Measurements from ENCODE around the gene SCD5.

The SCD5 gene

GRCh38 chr4:82765134-82765533 lies 33.5 kb downstream of the SCD5 start:
- CTCF ChIA-PET = no interaction called here
- DNase-seq (ENCODE audit: extremely low spot score) = no peak
- POLR2A ChIA-PET = no interaction called here
- TF ChIP-seq PKNOX1 (IDR thresholded peaks at IDR 0.05) (no peak), SP1 (IDR thresholded peaks at IDR 0.05) (no peak), FOXK2 (IDR thresholded peaks at IDR 0.05) (no peak), LEF1 (IDR thresholded peaks at IDR 0.05; ENCODE audit: borderline replicate concordance) (no peak), HDGF (IDR thresholded peaks at IDR 0.05; ENCODE audit: borderline replicate concordance) (no peak), TARDBP (IDR thresholded peaks at IDR 0.05) (no peak), FOXA1 (IDR thresholded peaks at IDR 0.05) (no peak), SUZ12 (IDR thresholded peaks at IDR 0.05) (no peak), FOXM1 (IDR thresholded peaks at IDR 0.05; ENCODE audit: borderline replicate concordance) (no peak)

DNA sequence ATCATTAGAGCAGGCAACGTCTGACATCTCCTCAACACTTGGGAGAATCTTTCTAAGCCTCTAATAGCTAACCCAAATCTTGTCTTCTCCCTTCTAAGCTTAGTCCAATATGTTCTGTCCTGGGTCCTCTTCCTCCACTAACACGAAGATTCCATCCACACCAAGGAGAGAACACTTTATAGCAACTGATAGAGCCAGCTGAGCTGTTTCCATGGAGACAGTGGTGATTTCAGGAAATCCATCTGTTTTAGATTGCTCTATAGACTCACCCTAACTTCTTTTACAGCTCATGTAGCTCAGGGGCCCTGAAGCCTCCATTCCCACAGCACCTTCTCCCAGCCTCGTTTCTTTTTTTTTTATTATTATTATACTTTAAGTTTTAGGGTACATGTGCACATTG lies 37.4 kb downstream of the SCD5 start:
- POLR2A ChIA-PET = no interaction called here
- TF ChIP-seq CTBP1 (IDR thresholded peaks at IDR 0.05; ENCODE audit: borderline replicate concordance) = no peak
- no peak for TF ChIP-seq BHLHE40 (IDR thresholded peaks at IDR 0.05; ENCODE audit: borderline replicate concordance)
- TF ChIP-seq SUZ12 (IDR thresholded peaks at IDR 0.05) = no peak
- TF ChIP-seq PKNOX1 (IDR thresholded peaks at IDR 0.05) = no peak
- TF ChIP-seq FOXM1 (IDR thresholded peaks at IDR 0.05; ENCODE audit: borderline replicate concordance) = no peak
- TF ChIP-seq L3MBTL2 (conservative IDR thresholded peaks at IDR 0.05) = no peak
- TF ChIP-seq ELF4 (IDR thresholded peaks at IDR 0.05) = no peak
- no peak for TF ChIP-seq ZNF384 (IDR thresholded peaks at IDR 0.05)
- TF ChIP-seq FOXK2 (IDR thresholded peaks at IDR 0.05) = no peak
- TF ChIP-seq ARNT (IDR thresholded peaks at IDR 0.05) = no peak
- TF ChIP-seq FOXA1 (IDR thresholded peaks at IDR 0.05) = no peak
- CTCF ChIA-PET = no interaction called here
- no peak for DNase-seq (ENCODE audit: extremely low spot score)

- DNase-seq (ENCODE audit: extremely low spot score) = no peak
- ChIA-PET CTCF (no interaction called here), POLR2A (no interaction called here)
- no peak for TF ChIP-seq SP1 (IDR thresholded peaks at IDR 0.05)
These were observed 39.6 kb downstream of the SCD5 start for GRCh38 chr4:82758701-82759685.

- ChIA-PET POLR2A (no interaction called here), CTCF (no interaction called here)
- DNase-seq (ENCODE audit: extremely low spot score) = no peak
- TF ChIP-seq NFRKB (IDR thresholded peaks at IDR 0.05) (no peak), TARDBP (IDR thresholded peaks at IDR 0.05) (no peak), BHLHE40 (IDR thresholded peaks at IDR 0.05; ENCODE audit: borderline replicate concordance) (no peak), ARNT (IDR thresholded peaks at IDR 0.05) (no peak), L3MBTL2 (conservative IDR thresholded peaks at IDR 0.05) (no peak), SUZ12 (IDR thresholded peaks at IDR 0.05) (no peak), ZNF384 (IDR thresholded peaks at IDR 0.05) (no peak), FOXK2 (IDR thresholded peaks at IDR 0.05) (no peak), HDGF (IDR thresholded peaks at IDR 0.05; ENCODE audit: borderline replicate concordance) (no peak), FOXM1 (IDR thresholded peaks at IDR 0.05; ENCODE audit: borderline replicate concordance) (no peak), CTBP1 (IDR thresholded peaks at IDR 0.05; ENCODE audit: borderline replicate concordance) (no peak), ELF4 (IDR thresholded peaks at IDR 0.05) (no peak), LEF1 (IDR thresholded peaks at IDR 0.05; ENCODE audit: borderline replicate concordance) (no peak), FOXA1 (IDR thresholded peaks at IDR 0.05) (no peak), PKNOX1 (IDR thresholded peaks at IDR 0.05) (no peak), SP1 (IDR thresholded peaks at IDR 0.05) (no peak)
These were observed 42.5 kb downstream of the SCD5 start for GRCh38 chr4:82756061-82756460.

- TF ChIP-seq BHLHE40 (IDR thresholded peaks at IDR 0.05; ENCODE audit: borderline replicate concordance) (no peak), PKNOX1 (IDR thresholded peaks at IDR 0.05) (no peak)
- ChIA-PET POLR2A (no interaction called here), CTCF (no interaction called here)
- DNase-seq (ENCODE audit: extremely low spot score) = no peak
These were observed 42.9 kb downstream of the SCD5 start for GRCh38 chr4:82755650-82756049.

DNA sequence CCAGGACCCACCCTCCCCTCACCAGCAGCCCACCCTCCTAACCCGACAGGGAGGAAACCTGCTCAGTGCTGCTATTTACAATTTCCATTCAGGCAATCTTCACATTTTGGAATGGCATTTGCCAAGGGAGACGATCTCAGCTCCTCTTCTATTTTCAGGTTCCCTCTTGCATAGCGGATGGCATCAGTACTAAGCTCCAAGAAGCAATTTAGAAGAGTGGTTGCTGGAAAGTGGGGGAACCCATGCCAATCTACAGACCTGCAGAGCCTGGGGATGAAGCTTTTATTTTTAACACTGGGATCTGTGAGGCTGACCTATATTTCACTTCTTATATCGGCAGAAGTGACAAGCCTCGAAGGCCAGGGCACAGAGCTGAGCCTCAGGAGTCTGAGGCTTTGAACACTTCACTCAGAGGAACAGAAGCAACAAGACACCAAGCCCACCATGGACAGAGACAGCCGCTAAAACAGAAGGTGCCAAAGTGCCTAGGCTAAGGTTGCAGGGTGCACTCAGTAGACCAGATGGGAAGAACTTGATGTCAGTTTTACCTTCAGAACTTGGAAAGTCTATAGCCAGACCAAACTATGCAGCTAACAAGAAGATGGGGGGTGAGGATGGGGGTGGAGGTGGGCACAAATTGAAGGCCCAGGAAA lies 44.0 kb downstream of the SCD5 start:
- TF ChIP-seq BHLHE40 (IDR thresholded peaks at IDR 0.05; ENCODE audit: borderline replicate concordance) (no peak), SP1 (IDR thresholded peaks at IDR 0.05) (no peak)
- CTCF ChIA-PET = interaction anchor here (1.0 to 1.8 kb wide), 2 partner anchors 13 to 16 kb away, joined by 4 to 6 read pairs; no protein-coding TSS in a partner anchor
- POLR2A ChIA-PET = no interaction called here
- no peak for DNase-seq (ENCODE audit: extremely low spot score)
